ENCODE measurements around the gene TSHZ3. TPM values are rescaled to one million over a fixed set of nuclear protein-coding genes. Genes with fewer than 3 reads are reported as not detected.

TSHZ3 gene
- polyA plus RNA-seq, 1 donor from 2014 or later: 2.4 TPM

GRCh38 chr19:31264041-31264778 is 85.0 kb downstream of the TSHZ3 start:
- TF ChIP-seq EZH2 (IDR thresholded peaks at IDR 0.05; ENCODE audit: borderline replicate concordance, insufficient read depth, low read length, poor library complexity, severe bottlenecking) (no peak), REST (IDR thresholded peaks at IDR 0.05; ENCODE audit: borderline replicate concordance) (no peak), SMC3 (conservative IDR thresholded peaks at IDR 0.05; ENCODE audit: poor library complexity) (no peak), MXI1 (conservative IDR thresholded peaks at IDR 0.05; ENCODE audit: poor library complexity, severe bottlenecking) (no peak), RAD21 (conservative IDR thresholded peaks at IDR 0.05) (no peak)
- H2AFZ ChIP-seq (ENCODE audit: low read depth, low read length): no peak overlapping the region
- H3K4me3 ChIP-seq (ENCODE audit: low read length): no peak overlapping the region
- H3K27me3 ChIP-seq (ENCODE audit: insufficient read depth, low read depth, low read length): no peaks in the 10 kb centered on the region
- no peak overlapping the region for H3K27ac ChIP-seq (ENCODE audit: low read length)
- H3K9me2 ChIP-seq (ENCODE audit: insufficient read depth, low read length): no peaks in the 10 kb centered on the region
- H4K20me1 ChIP-seq (ENCODE audit: insufficient read depth): no peaks in the 10 kb centered on the region
- no peaks in the 10 kb centered on the region for H3F3A ChIP-seq (ENCODE audit: insufficient read depth, low read length, poor library complexity, severe bottlenecking)
- H3K9ac ChIP-seq (ENCODE audit: low read length): no peak overlapping the region
- H3K36me3 ChIP-seq (ENCODE audit: insufficient read depth, low read length): no peaks in the 10 kb centered on the region
- H3K9me3 ChIP-seq (ENCODE audit: low read length): no peaks in the 10 kb centered on the region
- no peak overlapping the region for H3K4me2 ChIP-seq (ENCODE audit: low read length)
- H3K79me2 ChIP-seq (replicated peaks; ENCODE audit: insufficient read depth, low read length): no peaks in the 10 kb centered on the region

GRCh38 chr19:31263328-31263727 is 85.9 kb downstream of the TSHZ3 start:
- Histone ChIP-seq H3K4me2 (ENCODE audit: low read length) (no peak overlapping the region), H3K27me3 (ENCODE audit: insufficient read depth, low read depth, low read length) (no peaks in the 10 kb centered on the region), H2AFZ (ENCODE audit: low read depth, low read length) (no peak overlapping the region), H3K9me2 (ENCODE audit: insufficient read depth, low read length) (no peaks in the 10 kb centered on the region), H3K4me3 (ENCODE audit: low read length) (no peak overlapping the region), H3K36me3 (ENCODE audit: insufficient read depth, low read length) (no peaks in the 10 kb centered on the region), H3F3A (ENCODE audit: insufficient read depth, low read length, poor library complexity, severe bottlenecking) (no peaks in the 10 kb centered on the region), H3K9me3 (ENCODE audit: low read length) (no peaks in the 10 kb centered on the region), H3K79me2 (replicated peaks; ENCODE audit: insufficient read depth, low read length) (no peaks in the 10 kb centered on the region), H3K27ac (ENCODE audit: low read length) (no peak overlapping the region), H3K9ac (ENCODE audit: low read length) (no peak overlapping the region), H4K20me1 (ENCODE audit: insufficient read depth) (no peaks in the 10 kb centered on the region)
- TF ChIP-seq REST (IDR thresholded peaks at IDR 0.05; ENCODE audit: borderline replicate concordance): no peak
- no peak for TF ChIP-seq SMC3 (conservative IDR thresholded peaks at IDR 0.05; ENCODE audit: poor library complexity)
- no peak for TF ChIP-seq MXI1 (conservative IDR thresholded peaks at IDR 0.05; ENCODE audit: poor library complexity, severe bottlenecking)
- no peak for TF ChIP-seq CTCF (IDR thresholded peaks at IDR 0.05; ENCODE audit: poor library complexity, severe bottlenecking)
- no peak for TF ChIP-seq EP300 (conservative IDR thresholded peaks at IDR 0.05; ENCODE audit: poor library complexity, severe bottlenecking)
- TF ChIP-seq RAD21 (conservative IDR thresholded peaks at IDR 0.05): no peak
- TF ChIP-seq TAF1 (IDR thresholded peaks at IDR 0.05; ENCODE audit: low read depth): no peak
- no peak for TF ChIP-seq POLR2AphosphoS5 (IDR thresholded peaks at IDR 0.05)
- TF ChIP-seq EZH2 (IDR thresholded peaks at IDR 0.05; ENCODE audit: borderline replicate concordance, insufficient read depth, low read length, poor library complexity, severe bottlenecking): no peak
